NCI-H2196 treated with DMSO at 0.1 percent for 48 hours (cell line): ENCODE measurements around the gene PGM1.
A peak's percentile ranks its signal among the peaks of the same experiment; 100 is the strongest.

Experiments used
- DNase-seq: peaks from one replicate; lab custom pipeline; 2025; ENCODE audit not compliant: unreplicated experiment; lab: John Stamatoyannopoulos, UW

Gene PGM1

DNA sequence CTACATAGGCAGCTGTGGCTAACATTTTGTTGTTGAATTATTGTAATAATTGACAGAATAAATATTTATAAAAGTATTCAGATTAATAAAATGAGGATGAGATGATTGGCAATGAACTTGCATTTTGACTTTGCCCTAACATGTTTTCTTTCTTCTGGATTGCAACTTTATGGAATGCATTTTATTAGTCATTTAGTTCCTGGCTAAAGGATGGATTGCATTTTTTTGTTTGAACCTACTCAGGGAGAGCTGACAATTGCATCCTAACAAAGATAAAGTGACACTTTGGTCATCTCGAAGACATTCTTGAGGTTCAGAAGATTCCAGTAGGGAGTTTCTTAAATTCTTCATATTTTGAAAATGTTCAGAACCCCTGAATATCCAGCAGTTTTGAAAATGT is 37.5 kb downstream of the PGM1 start:
- DNase-seq = no peak

DNA sequence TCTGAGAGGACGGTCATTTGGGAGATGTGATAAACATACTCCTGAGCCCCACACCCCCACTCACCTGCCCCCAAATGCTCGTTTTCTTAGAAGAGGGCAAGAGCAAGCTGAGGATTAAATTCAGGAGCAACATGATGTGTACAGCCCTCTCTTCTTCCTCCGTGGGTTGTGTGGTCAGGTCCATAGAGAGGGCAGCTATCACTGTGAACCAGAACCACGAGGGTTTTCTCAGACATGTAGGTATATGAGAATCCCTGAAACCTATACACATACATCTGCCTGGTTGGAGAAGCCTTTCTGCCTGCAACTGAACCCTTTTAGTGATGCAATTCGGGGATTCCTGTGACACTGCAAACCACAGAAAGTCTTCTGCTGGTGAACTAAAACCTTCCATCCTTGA is 38.9 kb downstream of the PGM1 start:
- DNase-seq = no peak

DNA sequence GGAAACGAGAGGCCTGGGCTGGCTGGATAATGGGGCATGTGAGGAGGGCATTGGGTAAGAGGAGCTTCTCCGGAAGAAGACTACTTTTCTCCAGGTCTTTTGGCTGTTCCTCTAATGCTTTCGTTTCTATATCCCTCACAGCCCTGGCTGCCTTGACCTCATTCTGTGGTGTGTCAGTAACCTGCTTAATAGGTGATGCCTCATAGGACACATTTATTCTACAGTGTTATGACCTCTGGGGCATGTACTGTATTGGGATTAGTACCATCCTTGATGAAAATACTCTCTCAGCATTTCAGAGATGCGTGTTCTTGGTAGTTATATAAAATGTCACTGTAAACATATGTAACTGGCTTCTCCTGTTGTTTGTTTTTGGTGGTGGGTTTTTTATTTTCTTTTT is 40.1 kb downstream of the PGM1 start:
- no peak for DNase-seq

DNA sequence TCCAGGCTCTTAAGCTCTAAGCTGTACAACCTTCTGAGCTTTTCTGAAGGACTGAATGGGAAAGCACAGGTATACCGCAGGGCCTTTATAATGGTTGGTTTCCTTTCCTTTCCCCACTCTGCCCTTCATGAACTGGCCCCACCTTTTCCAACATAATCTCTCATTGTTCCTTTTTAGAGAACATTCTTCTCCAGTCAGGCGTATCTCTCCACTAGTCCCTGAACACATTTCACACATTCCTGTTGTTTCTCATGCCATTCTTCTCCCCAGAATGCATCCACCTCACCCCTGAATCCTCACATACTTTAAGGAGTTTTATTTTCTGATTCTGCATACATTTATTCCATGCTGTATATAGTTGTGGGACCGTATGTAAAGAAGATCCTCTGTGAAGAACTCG is 41.3 kb downstream of the PGM1 start:
- no peak for DNase-seq

DNA sequence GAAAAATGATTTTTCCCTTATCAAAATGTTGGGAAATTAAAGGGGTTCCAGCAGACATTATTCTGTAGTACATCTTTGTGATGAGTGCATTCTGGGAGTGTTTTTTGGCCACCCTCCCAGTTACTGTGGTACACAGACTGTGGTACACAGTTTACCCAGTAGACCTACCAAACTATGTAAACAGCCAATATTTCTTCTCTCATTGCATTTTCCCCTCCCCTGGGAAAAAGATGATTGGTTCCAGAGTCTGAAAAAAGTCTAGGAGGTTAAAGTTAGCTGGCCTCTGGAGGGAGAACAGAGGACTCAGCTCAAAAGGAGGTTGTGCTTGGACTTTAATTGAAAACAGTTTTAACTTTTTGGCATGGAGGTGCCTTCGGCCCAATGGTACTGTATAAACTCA is 42.5 kb downstream of the PGM1 start:
- no peak for DNase-seq

DNA sequence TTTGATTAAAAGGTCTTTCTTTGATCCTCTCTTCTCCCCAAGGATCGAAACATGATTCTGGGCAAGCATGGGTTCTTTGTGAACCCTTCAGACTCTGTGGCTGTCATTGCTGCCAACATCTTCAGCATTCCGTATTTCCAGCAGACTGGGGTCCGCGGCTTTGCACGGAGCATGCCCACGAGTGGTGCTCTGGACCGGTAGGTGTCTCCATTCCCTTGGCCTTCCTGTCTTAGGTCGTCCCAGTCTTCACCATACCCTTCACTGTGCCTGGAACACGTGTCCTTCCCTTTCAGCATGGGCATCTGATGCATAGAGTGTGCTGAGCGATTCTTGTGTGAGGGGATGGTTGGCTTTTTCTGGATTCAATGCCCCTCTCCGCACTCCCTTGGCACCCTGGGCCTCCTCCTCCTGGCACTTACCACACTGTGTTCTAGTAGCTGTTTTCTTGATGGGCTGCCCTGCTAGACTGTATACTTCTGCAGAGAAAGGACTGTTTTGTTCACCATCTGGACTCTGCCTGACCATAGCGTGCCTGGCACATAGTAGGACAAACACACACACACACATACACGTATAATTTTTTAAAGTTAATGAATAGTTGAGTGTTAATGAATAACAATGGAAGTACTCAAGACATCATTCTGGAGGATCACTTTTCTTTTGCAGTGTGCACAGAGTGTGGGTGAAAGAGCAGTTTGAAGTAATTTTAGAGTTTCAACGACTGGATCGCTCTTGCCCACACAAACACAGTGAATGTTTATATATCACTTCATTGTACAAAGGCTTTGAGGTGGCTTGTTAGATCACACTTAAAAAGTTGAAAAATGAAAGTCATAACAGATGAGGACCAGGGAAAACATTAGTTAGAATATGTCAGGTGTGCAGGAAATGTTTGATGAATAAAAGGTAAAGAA is 43.2 kb downstream of the PGM1 start:
- DNase-seq = no peak

DNA sequence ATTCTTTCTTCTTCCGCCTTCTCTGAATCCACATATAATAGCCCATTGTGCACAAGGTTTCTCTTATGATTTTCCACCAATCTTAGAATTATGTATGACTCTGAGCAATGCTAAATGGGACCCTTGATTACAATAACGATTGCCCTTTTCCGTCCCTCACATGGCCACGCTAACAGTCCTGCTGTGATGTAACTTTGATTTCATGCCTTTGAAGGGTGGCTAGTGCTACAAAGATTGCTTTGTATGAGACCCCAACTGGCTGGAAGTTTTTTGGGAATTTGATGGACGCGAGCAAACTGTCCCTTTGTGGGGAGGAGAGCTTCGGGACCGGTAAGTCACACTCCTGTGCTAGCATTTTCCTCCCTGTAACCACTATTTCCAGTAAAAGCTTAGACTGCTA is 45.3 kb downstream of the PGM1 start:
- no peak for DNase-seq

DNA sequence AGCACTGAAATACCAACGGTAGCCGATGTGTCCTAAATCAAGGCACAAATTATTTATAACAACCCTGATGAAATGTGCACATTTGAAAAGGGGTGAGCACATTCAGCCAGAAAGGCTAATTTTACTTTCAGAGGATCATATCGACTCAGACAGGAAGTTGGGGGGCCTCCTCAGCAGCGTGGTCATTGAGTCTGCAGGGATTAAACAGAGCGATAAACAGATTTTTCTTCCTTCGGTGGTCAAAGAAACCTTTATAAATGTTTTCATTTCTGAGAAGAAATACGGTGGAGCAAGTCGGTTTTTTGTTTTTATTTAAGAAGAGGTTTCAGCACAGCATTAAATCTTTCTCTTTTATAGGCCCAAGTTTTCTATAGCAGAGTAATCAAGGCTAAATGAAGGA is 45.7 kb downstream of the PGM1 start:
- no peak for DNase-seq

DNA sequence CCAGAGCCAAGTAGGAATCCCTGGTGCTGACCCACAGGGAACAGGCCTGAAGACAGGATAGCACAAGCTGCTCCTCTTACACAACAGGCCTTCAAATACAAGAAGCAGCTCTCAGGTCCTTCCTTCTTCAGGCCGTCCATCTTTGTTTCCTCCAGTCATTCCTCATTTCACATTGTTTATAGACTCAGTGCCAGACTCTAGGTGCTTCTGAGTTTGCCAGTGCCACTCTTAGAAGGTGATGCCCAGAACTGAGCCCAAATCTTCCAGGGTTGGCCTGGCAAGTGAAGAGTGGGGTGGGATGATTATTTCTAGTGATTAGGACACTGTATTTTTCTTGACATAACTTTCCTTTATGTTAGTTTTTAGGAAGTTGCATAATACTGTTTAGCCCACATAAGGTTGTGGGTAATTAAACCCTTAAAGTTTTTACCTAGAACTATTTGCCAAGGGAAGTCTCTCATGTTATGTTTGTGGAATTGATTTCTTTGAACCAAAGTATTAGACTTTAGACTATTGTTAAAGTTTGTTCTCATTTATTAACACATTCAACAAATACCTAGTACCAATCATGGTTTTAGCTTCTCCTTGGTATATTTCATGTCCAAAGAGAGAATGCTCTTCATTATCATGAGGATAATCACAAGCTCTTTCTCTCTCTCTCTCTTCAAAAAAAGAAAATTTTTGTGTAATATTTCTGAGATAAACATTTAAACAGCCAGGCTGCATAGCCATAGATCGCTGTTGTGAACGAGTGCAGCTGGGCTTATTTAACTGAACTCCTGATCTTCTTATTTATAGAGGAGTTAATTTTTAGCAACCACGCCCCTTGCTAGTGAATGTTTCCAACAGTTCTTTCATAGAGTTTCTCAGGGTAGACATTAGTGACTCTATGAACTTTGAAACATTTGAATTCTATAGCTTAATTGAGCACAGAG is 47.7 kb downstream of the PGM1 start:
- DNase-seq = no peak

DNA sequence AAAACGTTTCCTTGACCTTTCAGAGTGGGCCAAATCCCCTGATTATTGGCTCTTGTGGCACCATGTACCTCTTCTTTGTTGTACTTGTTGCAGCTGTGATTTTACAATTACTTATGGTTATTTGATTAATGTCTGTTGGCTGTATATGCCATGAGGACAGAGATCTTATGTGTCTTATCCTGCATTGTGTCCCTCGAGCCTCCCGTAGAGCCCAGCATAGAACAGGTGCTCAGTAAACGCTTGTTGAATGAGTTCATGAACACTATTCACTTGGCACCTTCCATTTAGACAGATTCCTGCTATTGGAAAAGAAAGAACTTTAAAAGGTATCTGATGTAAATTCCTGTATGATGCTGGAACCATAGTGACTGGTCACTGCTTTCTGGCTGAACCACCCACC is 48.4 kb downstream of the PGM1 start:
- no peak for DNase-seq

DNA sequence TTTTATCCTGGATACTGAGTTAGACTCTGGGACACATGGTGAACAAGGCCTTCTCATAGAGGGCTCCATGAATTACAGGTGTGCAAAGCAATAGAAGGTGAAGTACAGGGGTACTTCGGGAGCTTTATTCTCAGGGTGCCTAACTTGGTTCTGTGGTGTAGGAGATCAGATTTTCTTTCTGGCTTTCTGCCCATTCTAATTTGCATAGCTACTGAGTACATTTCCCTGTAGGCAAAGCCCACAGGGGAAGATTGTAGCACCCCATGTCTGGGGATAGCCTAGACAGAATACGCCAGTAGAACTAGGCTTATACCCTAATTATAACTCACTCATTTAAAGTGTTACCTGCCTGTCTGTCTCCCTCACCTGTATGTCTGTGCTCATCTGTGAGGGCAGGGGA is 49.7 kb downstream of the PGM1 start:
- DNase-seq = no peak

DNA sequence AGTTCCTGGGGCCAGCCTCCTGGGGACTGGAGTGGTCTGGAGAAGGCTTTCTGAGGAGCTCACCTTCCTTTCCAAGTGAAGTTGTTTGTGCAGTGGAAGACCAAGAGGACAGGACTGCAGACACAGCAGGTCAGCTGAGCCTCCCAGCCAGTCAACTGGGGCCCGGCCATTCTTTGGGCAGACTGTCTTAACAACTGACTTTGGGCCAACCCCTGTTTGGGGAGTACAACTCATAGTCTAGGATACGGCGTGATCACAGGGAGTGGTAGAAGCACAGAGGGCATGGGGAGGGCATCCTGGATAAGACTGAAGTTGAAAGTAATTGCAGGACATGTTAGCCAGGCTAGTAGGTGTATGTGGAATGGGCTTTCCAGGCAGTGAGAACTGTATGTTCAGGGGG is 50.3 kb downstream of the PGM1 start:
- DNase-seq = no peak

DNA sequence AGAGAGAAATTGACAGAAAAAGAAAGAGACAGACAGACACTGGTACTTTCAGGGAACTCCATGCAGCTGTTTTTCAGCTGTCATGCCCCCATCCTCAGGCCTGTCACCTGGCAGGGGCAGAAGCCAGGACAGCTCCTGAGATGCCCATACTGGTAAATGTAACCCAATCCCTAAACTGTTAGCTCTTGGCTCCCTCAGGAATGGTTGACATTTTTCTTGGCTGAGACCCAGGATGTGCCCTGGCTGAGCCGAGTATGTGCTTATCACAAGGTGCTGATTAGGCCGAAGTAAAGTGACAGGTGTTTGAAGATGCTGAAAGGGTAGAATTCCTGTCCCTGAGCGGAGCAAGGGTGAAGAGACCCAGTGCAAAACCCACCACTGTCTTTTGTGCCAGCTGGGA is 50.7 kb downstream of the PGM1 start:
- peak; percentile 60 for DNase-seq

DNA sequence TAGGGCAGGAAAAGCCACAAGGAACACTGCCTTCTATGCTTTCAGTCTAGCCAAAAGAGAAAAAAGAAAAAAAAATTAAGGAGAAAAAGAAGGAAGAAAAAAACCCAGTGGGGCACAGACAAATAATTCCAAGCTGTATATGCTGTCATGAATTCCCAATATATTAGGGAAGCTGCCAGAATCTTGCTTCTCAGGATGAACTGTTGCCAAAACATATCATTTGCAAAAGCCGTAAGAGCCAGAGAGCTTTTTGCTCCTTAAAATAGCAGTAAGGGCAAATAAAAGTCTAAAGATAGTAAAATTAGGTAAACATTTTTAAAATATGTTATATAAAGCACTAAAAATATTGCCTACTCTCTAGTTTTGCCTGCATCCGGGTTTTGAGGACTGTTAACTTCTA is 52.1 kb downstream of the PGM1 start:
- DNase-seq = no peak

DNA sequence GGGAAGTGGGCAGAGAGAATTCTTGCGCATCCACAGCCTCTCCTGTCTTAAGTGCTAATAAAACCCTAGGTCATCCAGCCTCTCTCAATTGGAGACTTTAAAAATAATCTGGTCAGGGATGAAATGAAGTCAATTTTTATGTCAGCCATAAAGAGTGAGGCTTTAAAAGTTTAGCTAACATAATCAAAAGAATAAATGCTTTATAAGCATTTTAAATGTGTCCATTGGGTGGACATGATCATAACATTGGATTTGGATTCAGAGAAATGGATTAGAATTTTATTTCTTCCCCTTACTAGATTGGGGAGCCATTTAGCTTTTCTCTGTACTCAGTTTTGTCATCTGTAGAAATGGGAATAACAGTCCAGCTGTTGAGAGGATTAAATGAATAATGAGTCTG is 55.5 kb downstream of the PGM1 start:
- DNase-seq = no peak

DNA sequence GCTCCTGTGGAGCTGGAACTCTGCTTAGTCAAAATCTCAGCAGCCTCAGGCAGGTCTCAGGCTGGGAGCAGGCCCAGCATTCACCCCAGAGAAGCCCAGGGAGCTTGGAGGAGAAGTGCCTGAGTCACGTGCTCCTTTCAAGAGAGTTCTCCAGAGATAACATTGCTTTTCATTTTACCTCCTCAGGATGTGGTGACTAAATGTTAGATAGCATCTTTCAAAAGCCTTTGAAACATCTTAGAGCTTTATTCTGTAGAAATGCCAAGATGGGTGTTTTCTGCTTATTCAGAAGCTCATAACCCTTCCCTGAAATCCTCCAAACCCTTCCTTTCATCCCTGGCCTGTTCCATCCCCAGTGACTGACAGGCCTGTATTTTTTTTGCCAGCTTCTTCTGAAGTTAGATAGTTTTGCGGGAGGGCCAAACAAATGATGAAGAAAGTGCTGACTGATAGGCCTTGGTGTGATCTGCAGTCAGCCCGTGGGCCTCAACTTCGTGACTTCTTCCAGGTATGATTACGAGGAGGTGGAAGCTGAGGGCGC is 58.0 kb downstream of the PGM1 start:
- DNase-seq = no peak

DNA sequence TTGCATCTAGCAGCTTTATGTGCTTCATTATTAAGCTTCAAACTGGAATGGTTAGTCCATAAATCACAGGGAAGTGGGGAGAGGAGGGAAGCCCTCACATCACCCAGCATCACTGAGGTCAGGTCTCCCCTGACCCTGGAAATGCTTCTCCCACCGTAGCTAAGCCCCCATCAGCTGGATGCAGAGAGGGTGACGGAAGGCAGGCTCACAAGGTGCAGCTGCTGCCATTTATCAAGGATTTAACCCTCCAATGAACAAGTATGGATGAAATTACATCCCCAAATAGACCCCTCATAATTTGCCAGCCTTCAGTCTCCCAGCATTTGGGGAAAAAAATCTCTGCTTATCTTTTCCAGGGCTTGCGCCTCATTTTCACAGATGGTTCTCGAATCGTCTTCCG is 60.8 kb downstream of the PGM1 start:
- DNase-seq = no peak

DNA sequence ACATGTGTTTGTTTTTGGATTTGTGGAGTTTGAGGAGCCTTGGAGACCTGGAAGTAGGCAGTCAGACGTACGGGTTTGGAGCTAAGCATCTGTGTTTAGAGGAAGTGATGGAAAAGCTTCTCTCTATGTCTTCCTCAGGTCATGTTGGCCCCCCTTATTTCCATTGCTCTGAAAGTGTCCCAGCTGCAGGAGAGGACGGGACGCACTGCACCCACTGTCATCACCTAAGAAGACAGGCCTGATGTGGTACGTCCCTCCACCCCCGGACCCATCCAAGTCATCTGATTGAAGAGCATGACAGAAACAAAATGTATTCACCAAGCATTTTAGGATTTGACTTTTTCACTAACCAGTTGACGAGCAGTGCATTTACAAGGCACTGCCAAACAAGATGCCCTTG is 66.2 kb downstream of the PGM1 start:
- DNase-seq = no peak

DNA sequence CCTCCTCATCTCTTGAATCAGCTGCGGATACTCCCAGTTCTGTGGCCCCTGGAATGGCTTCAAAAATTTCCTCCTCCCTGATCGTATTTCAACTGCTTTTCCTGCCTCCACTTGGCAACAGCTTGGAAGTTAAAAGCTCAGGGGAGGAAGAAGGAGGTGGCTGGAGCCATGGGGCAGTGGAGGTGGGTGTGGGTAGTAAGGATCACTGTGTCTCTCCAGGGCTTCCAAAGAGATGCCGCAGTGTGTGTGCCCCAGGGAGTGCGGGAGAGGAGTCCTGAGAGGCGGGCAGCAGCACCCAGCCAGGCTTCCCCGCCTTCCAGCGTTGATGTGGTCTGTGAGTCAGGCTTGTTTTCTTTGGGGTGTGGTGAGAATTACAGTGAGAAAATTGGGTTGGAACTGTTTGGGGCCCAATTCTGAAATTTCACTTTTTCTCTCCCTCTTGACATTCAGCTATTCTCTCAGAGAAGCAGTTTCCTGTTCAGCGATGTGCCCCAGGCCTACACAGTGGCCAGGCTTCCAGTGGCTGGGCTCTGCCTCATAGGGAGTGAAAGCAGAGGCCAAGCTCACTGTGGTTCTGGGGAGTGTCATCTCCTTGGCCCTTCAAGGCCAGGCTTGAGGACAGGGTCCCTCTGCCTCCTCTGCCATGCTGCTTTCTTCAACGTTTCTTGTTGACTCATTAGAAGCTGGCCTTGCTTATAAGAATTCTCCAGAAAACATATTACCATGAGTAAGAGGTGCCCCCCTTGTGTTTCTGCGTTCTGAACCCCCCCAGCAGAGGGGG is 69.0 kb downstream of the PGM1 start:
- no peak for DNase-seq

DNA sequence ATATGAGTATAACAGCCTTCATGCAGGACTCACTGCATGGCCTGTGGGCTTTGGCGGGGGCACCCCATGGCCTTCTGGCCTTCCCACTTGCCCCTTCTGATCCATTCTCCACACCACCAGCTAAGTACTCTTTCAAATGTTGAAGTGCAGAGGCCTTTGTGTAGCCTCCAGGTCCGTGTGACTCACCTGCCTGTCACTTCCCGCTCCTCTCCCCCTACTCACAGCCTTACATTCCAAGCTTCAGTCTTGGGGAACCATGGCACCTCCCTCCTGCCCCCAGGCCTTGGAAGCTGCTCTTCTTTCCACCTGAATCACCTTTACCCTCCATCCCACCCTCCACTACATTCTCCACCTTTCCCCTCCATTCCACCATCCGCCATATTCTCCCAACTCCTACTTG is 69.6 kb downstream of the PGM1 start:
- DNase-seq = no peak

DNA sequence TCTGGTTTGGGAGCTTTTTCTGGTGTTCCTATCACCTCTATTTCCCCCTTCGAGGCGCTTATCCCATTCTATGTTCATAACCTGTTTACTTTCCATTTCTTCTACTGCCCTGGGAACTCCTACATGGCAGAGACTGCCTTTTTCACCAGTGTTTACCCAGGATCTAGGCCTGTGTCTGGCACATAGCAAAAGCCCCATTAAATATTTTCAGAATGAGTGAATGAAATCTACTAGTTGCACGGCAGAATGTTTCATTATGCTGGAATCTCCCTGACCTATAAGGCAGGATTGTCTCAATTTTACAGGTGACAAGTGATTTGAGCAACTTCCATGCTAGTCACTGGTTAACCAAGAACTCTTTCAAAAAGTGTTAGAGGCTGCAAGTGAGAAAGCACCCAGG is 70.1 kb downstream of the PGM1 start:
- no peak for DNase-seq
